GM13976 (cell line): ENCODE measurements around the gene CRYBB3.

Source experiments
- DNase-seq: peaks from one replicate; pipeline ENCODE4 v3.0.0; 2012; ENCODE audit warnings: low spot score
- in situ Hi-C: fragments of 300-500 bp; cut with MboI; formaldehyde crosslinking; loops from one replicate; pipeline ENCODE4 v1.12.0; 2022; ENCODE audit warnings: low sequenced_read_pairs, mixed read lengths, inconsistent platforms; ENCODE audit not compliant: unreplicated experiment
- TF ChIP-seq, protein P1 (sequence below): IDR thresholded peaks from 2 replicates; pipeline ENCODE4 v1.5.1; 2012; ENCODE audit warnings: borderline replicate concordance, mild to moderate bottlenecking; ENCODE audit not compliant: insufficient read depth; ENCODE audit errors: extremely low read depth, missing control alignments, control extremely low read depth

The CRYBB3 gene

GRCh38 chr22:25199731-25200520, at the start of gene CRYBB3:
TSS of gene CRYBB3 (plus strand) at chr22:25199858. CDS start at chr22:25201397, 1,539 bp downstream.
- in situ Hi-C loops: no loop called here
- TF ChIP-seq, protein P1, sequence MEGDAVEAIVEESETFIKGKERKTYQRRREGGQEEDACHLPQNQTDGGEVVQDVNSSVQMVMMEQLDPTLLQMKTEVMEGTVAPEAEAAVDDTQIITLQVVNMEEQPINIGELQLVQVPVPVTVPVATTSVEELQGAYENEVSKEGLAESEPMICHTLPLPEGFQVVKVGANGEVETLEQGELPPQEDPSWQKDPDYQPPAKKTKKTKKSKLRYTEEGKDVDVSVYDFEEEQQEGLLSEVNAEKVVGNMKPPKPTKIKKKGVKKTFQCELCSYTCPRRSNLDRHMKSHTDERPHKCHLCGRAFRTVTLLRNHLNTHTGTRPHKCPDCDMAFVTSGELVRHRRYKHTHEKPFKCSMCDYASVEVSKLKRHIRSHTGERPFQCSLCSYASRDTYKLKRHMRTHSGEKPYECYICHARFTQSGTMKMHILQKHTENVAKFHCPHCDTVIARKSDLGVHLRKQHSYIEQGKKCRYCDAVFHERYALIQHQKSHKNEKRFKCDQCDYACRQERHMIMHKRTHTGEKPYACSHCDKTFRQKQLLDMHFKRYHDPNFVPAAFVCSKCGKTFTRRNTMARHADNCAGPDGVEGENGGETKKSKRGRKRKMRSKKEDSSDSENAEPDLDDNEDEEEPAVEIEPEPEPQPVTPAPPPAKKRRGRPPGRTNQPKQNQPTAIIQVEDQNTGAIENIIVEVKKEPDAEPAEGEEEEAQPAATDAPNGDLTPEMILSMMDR: no peak
- no peak for DNase-seq

DNA sequence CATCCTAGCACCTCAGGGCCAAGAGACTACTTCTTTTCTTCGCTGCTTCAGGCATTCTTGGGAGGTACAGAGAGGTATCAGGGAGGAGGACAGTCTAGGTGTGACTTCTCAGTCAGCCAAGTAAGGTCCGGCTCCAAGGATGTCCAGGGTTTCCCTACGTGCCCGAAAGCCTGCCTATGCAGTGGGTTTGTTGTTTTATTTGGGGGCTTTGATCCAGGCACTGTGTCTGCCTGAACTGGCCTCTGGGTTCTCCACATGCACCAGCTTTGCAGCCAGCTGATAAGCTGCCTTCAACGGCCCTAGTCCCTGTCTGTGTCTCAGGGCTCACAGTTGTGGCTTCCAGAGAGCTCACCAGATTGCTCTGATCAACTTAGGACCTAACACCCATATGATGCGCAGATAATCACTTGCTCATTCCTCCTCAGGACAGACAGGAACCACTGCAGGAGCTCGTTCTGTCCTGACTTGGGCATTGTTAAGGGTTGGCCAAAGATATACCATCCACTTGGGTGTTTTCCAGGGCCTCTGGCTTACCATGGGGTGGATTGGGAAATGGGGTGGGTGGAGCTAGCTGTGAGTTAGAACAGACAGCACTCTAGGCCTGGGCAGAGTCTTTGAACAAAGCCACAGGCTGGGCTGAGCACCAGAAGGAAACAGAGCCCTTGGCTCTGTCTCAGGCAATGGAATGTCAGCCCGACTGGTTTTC, 45.5 kb upstream of the CRYBB3 start:
- in situ Hi-C loops: no loop called here
- no peak for DNase-seq
- TF ChIP-seq, protein P1: no peak

- no peak for DNase-seq
- in situ Hi-C loops: no loop called here
- TF ChIP-seq, protein P1: no peak
Measured at GRCh38 chr22:25154667-25154999, 45.0 kb upstream of the CRYBB3 start.

DNA sequence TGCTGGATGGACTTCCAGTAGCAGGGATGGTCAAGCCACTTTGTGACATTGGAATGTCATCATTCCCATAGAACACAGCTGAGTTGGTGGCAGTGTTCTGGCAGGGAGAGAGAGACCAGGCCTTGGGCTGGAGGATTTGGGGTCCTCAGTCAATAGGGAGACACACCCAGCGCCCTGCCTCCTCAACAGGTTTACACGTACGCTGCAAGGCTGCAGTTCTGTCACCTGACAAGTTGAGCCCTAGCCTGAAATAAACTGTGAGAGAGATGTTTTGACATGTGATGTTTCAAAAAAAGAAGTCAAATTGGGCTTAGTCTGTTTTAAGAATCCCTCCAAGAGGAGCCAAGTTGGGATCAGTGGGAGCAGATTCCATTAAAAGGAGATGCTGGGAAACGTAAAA, 42.9 kb upstream of the CRYBB3 start:
- TF ChIP-seq, protein P1: no peak
- in situ Hi-C loops: no loop called here
- DNase-seq: no peak

DNA sequence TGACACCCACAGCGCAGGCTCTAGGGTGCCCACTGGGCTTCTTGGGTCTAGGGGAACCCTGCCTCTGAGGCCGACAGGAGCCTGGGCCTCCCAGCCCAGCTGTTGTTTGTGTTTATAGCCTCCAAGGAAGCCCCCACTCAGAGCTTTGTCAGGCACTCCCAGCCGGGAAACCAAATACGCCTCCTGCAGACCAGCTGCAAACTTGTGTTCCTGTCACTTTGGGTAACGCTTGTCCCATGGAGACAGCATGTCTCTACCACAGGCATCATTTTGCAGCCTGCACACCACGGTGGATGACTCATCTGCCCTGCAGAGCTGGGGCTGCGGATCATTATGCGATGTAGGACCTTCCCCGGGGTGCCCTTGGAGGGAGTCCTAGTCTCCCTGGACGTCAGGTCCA, 40.6 kb upstream of the CRYBB3 start:
- in situ Hi-C loops: no loop called here
- no peak for DNase-seq
- TF ChIP-seq, protein P1: no peak

DNA sequence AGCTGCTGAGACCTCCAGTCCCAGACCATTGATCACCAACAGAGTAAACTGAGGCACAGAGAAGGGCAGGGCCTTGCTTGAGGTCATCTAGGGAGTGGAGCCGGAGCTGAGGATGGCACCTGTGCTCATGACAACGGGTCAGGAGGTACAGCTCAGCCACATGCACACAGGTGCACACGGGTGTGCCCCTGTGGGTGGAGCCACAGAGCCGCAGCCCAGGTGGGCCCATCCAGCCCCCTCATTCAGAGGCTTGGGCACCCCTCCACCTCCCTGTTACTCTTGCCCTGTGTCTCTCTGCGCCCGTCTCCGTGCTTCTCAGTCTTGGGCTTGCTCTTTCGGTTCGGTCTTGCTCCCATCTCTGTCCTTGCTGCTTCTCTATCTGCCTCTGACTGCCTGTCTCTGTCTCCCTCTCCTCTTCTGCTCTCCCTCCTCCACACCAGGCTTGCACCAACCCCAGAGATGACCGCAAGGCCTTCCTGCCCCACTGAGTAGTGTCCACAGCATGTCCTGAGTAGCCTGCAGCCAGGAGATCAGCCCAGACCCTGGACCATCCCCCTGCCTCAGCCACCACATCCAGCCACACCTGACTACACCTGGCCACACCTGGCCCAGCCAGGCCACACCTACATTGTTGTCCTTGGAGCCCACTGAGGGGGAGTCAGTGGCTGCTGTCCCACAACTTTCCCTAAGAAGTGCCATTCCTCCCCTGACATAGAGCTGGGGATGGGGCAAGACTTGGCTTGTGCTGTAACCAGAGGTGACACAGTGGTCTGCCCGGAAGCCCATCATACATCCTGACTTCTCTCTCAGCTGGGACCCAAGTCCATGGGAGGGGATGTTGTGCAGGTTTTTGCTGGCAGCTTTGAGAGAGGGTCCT, 39.3 kb upstream of the CRYBB3 start:
- TF ChIP-seq, protein P1: no peak
- in situ Hi-C loops: no loop called here
- DNase-seq: no peak
